ENCODE measurements around the gene KRTAP17-1.
A peak's percentile ranks its signal among the peaks of the same experiment; 100 is the strongest.

The KRTAP17-1 gene

DNA sequence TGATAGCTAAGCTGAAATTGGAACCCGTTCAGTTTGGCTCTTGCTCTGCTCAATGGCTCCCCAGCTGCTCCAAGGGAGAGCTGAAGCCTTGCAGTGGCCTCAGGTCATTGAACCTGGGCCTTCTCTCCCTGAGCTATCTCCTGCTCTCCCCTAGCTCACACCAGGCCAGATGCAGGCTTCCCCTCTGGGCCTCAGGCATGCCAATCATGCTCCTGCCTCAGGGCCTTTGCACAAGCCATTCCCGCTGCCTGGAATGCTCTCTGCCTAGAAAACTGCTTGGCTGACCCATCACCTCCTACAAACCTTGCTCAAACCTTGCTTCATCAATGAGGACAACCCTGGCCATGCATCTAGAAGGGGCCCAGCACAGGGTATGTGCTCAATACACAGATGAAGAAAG is 16.7 kb upstream of the KRTAP17-1 start:
- no peak for DNase-seq (ENCODE audit: low read depth)

DNA sequence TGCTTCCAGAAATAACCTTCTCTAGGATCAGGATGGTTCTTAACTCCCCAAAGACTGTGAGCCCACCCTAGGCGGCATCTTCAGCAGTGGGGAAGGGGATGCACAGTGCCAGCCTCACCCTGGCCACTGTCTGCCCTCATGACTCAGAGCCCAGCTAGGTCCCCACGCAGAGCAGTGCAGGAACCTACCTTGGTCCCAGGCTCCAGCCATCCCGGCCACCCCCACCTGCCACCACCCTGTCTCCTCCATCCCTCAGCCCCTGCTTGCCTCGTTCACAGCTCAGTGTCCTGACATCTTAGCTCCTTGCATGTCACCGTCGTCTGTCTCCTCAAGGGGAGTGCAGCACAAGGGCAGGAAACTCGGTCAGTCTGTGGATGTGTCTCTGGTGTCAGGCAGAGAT is 16.1 kb upstream of the KRTAP17-1 start:
- DNase-seq (ENCODE audit: low read depth) = no peak

- peak; percentile 48 for DNase-seq (ENCODE audit: low read depth)
These were observed 13.9 kb upstream of the KRTAP17-1 start for GRCh38 chr17:41329279-41329948.

- DNase-seq (ENCODE audit: low read depth) = no peak
These were observed 12.7 kb upstream of the KRTAP17-1 start for GRCh38 chr17:41328207-41328606.

DNA sequence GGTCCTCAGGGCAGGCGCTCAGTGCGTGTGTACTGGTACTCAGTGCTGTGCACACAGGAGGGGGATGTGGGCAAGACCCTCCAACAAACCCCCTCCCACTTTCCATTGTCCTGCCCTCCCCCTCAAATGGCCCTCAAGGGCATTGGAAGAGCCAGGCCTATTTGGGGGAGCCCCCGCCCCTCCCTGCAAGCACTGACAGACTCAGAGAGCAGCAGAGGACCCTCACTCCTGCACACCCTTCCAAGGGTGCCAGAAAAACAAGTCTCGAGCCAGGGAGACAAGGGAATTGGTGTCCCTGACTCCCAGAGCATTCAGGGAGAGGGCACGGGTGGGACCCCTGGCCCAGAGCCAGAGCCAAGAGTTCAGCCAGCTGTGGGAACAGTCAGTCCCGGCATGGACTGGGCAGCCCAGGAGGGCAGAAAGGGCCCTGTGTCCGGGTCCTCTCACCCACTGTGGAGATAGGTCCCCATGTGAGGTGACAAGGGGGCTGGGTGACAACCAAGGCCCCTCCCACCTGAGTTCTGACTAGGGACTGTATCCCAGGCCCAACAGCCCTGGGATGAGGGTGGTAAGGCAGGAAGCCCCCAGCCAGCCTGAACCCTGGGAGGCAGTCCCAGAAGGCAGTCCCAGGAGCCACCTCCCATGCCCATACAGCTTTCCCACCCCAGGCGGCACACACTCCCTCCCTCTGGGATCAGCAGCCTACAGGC is 12.1 kb upstream of the KRTAP17-1 start:
- no peak for DNase-seq (ENCODE audit: low read depth)

DNA sequence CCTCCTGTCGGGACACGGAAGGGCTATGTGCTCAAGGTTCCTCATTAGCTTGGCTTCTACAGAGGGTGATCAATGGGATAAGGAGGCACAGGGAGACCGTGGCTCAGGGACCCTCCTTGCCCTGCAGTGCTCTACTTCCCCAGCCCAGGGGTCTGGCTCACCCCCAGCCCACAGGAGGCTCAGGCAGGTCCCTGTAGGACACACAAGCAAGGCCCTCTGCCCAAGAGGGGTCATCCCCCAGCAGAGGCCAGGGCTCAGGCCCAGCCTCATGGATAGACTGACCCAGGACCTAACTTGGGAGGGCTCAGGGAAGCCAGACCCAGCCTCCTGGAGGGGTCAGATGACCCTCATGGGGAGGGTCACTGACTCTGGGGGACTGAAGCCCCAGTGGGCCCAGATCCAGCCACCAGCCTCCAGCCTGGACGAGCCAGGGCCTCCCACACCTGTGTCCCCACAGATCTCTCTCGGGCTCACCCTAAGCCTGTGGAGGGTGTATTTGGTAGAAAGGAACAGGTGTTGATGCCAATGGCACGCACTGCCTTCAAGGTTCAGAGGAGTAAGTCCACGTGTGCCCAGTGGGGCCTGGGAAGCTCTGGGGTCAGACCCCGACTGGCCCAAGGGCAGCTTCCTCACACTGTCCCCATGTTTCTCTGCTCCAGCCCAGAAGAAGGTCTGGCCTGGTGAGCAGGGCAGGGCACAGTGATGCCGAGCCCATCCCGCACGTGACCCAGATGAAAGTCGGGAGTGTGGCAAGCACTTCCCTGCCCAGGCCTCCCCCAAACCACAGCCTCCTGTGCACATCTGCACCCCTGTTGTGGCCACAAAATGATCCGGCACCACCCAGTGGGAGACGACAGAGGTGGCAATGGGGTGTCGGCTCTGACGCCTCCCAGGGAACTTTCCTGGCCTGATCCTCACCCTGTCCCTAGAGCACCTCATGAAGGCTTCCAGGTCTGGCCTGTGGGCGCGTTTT is 10.9 kb upstream of the KRTAP17-1 start:
- no peak for DNase-seq (ENCODE audit: low read depth)

- no peak for DNase-seq (ENCODE audit: low read depth)
These were observed 10.1 kb upstream of the KRTAP17-1 start for GRCh38 chr17:41325611-41326010.

GRCh38 chr17:41325126-41325525 is 9.6 kb upstream of the KRTAP17-1 start:
- no peak for DNase-seq (ENCODE audit: low read depth)

- DNase-seq (ENCODE audit: low read depth) = no peak
These were observed 8.9 kb upstream of the KRTAP17-1 start for GRCh38 chr17:41324180-41325075.

GRCh38 chr17:41322903-41323895 is 7.7 kb upstream of the KRTAP17-1 start:
- no peak for DNase-seq (ENCODE audit: low read depth)

- peak; percentile 71 for DNase-seq (ENCODE audit: low read depth)
These were observed 6.8 kb upstream of the KRTAP17-1 start for GRCh38 chr17:41322094-41322902.

DNA sequence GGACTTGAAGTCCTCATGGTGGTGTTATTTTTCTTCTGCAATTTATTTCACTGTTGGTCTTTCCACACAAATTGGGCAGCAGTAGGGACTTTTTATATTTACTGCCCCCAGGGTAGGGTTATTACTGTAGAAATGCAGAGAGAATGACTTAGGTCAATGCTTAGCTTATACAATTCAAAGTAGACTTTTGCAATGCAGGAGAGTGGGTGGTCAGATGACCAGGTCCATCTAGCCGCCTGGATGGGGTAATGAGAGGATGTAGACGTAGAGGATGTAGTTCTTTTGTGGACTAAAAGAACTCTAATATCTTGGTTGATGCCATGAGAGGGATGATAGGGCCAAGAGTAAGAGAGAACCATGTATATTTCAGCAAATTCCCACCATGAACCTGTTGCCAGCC is 2.7 kb upstream of the KRTAP17-1 start:
- DNase-seq (ENCODE audit: low read depth) = no peak

DNA sequence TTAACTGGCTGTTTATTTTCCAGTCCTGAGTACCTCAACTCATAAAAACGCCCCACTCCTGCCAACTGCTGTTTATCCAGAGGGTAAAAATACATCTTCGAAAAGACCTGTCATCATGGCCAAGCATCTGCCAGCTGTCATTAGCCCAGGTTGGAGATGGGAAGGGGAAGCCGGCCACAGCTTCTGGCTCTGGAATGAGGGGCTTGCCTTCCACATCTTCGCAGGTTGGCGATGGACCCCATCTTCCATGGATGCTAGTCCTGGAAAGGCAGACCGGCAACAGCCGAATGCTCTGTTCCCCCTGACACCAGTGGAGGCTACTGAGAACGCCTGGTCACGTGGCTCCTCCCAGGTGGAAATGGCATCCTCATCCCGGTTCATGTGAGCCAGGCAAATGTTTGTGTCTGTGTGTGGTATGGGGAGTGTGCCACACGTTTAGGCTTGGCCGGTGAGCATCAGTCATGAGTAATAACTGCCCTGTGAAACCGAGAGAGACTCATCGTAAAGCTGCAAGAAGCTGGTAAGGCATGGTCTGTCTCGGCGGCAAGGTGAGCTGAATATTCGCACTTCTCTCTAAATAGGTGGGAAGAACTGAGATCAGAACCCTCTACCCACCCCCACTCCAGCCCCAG is 420 bp upstream of the KRTAP17-1 start:
- DNase-seq (ENCODE audit: low read depth) = no peak

GRCh38 chr17:41311111-41311510 is 4.4 kb downstream of the KRTAP17-1 start:
- DNase-seq (ENCODE audit: low read depth) = no peak

DNA sequence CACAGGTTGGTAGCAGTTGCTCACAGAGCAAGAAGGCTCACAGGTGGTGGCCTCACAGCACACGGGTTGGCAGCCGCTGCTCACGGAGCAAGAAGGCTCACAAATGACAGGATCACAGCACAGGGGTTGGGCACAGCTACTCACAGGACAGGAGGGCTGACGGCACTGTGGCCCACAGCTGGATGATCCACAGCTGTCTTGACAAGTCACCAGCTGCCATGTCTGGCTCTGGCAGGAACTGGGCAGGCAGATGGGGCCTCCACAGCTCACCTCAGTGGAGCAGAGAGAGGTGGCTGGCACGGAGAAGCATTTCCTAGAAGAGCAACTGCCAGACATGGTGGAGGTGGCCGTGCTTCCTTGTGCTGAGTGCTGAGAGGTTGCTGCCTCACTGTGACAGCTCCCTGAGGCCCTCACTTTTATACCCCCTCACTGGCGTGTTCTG is 6.6 kb downstream of the KRTAP17-1 start, which contains the start of gene KRTAP16-1:
TSS of gene KRTAP16-1 (minus strand) at position 392 of the 442 bp plus-strand sequence. CDS start at position 336, 56 bp downstream.
- DNase-seq (ENCODE audit: low read depth) = no peak

- DNase-seq (ENCODE audit: low read depth) = peak; percentile 24
These were observed 7.1 kb downstream of the KRTAP17-1 start for GRCh38 chr17:41308251-41308917.

GRCh38 chr17:41307647-41308046 is 7.9 kb downstream of the KRTAP17-1 start:
- DNase-seq (ENCODE audit: low read depth) = peak; percentile 89

- DNase-seq (ENCODE audit: low read depth) = no peak
These were observed 11.4 kb downstream of the KRTAP17-1 start for GRCh38 chr17:41304091-41304490.
